GM12891 (cell line): ENCODE results near the gene INPPL1.

Source experiments
- DNase-seq: peaks from one replicate; pipeline ENCODE4 v3.0.0; 2011; ENCODE audit warnings: low spot score; ENCODE audit not compliant: insufficient read length
- FAIRE-seq: peaks from 2 replicates; lab custom pipeline; 2011; peaks lifted over from hg19 to GRCh38; lab: Jason Lieb, UNC
- PAX5 ChIP-seq: IDR thresholded peaks from 2 replicates; pipeline ENCODE4 v1.6.1; 2011; ENCODE audit warnings: low read length, moderate library complexity, mild to moderate bottlenecking; ENCODE audit not compliant: insufficient read depth, severe bottlenecking
- POLR2A ChIP-seq: IDR thresholded peaks from 2 replicates; pipeline ENCODE4 v1.6.1; 2011; ENCODE audit warnings: low read depth, low read length, control low read depth
- POLR2AphosphoS5 ChIP-seq: IDR thresholded peaks from 2 replicates; pipeline ENCODE4 v1.6.1; 2011; ENCODE audit warnings: low read depth, low read length, control low read depth
- POU2F2 ChIP-seq: IDR thresholded peaks from 2 replicates; pipeline ENCODE4 v1.6.1; 2011; ENCODE audit warnings: low read depth, mild to moderate bottlenecking, control low read depth, low read length, moderate library complexity
- SPI1 ChIP-seq: IDR thresholded peaks from 2 replicates; pipeline ENCODE4 v1.6.1; 2011; ENCODE audit warnings: low read depth, low read length, control low read depth
- TAF1 ChIP-seq: IDR thresholded peaks from 2 replicates; pipeline ENCODE4 v1.6.1; 2011; ENCODE audit warnings: low read depth, low read length, control low read depth

Gene INPPL1

DNA sequence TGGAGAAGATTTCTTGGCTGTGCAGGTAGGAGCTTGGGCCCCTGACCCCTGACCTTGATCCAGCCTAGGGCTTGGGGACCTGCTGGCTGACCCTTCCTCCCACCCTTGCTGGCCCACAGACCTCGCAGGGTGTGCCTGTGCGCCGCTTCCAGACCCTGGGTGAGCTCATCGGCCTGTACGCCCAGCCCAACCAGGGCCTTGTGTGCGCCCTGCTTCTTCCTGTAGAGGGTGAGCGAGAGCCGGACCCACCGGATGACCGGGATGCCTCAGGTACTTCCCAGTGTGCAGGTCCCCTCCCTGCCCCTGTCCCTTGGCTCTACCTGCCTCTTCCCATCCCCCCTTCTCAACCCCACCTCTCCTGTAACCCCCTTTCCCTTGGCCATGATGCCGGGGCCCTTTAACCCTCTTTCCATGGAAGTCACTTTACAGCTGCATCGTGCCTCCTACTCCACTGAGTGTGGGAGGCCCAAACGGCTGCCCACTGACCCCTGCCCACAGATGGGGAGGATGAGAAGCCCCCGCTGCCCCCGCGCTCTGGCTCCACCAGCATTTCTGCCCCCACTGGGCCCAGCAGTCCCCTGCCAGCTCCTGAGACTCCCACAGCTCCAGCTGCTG is 3.8 kb downstream of the INPPL1 start:
- FAIRE-seq (no peak), DNase-seq (no peak)
- no peak; the same call in 1 of the 2 replicates for TF ChIP-seq POLR2AphosphoS5
- no peak for TF ChIP-seq SPI1
- TF ChIP-seq POU2F2: no peak
- no peak for TF ChIP-seq TAF1
- TF ChIP-seq POLR2A: no peak
- TF ChIP-seq PAX5: no peak

DNA sequence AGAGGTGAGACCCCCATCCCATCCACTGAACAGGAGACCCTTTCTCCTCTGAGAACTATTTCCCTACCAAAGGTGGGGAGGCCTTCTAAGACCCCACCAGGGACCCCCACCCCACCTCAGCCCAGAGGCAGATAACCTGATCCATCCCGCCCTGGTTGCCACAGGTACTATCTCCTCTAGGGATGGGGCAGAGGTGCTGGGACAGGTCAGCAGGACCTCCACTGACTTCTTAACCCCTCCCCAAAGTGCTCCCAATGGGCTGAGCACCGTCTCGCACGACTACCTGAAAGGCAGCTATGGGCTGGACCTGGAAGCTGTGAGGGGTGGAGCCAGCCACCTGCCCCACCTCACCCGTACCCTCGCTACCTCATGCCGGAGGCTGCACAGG is 4.3 kb downstream of the INPPL1 start:
- TF ChIP-seq TAF1 (no peak), PAX5 (no peak), SPI1 (no peak), POLR2A (no peak), POU2F2 (no peak), POLR2AphosphoS5 (no peak)
- DNase-seq: no peak
- FAIRE-seq: no peak

DNA sequence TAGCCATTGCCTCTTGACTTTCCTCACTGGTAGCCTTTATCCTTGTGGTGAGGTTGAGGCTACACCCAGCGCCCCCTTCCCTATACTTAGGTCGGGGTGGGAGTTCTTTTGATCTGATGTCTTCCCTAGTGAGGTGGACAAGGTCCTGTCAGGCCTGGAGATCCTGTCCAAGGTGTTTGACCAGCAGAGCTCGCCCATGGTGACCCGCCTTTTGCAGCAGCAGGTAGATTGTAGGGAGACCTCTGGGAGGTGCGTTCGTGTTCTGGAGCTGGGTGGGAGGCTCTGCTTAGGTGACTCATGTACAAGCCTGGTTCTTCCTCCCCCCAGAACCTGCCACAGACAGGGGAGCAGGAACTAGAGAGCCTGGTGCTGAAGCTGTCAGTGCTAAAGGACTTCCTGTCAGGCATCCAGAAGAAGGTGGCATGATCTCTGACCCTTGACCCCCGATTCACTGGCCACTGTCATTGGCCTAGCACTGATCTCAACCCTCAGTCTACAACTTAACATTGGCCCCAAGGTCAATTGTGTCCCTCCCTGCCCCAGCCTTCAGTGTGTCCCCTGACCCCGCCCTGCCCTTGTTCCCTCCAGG is 4.9 kb downstream of the INPPL1 start:
- no peak for FAIRE-seq
- DNase-seq: no peak
- TF ChIP-seq POU2F2: no peak
- no peak for TF ChIP-seq TAF1
- TF ChIP-seq SPI1: no peak
- TF ChIP-seq PAX5: no peak
- TF ChIP-seq POLR2A: no peak

DNA sequence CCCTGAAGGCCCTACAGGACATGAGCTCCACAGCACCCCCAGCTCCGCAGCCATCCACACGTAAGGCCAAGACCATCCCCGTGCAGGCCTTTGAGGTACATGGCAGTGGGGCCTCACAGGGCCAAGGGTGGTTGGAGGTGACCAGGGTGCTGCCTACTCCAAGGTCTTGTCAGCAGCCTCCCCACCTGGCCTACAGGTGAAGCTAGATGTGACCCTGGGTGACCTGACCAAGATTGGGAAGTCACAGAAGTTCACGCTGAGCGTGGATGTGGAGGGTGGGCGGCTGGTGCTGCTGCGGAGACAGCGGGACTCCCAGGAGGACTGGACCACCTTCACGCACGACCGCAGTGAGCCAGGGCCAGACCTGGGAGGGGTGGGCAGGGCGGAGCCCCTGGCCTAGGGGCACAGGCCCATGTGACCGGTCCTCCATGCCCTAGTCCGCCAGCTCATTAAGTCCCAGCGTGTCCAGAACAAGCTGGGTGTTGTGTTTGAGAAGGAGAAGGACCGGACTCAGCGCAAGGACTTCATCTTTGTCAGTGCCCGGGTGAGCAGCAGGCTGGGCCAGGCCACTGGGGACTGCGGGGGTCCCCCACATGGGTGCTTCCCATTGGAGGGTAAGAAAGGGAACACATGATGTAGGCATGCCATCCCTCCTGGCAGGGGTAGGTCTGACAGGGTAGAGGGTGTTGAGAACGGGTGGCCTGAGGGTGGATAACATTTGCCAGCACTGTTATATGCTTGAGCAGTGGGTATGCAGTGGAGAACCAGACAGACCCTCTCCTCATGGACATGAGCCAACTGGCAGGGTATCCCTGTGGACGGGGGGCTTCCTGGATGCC is 5.6 kb downstream of the INPPL1 start:
- FAIRE-seq (no peak), DNase-seq (no peak)
- no peak for TF ChIP-seq SPI1
- no peak for TF ChIP-seq POLR2AphosphoS5
- no peak for TF ChIP-seq TAF1
- no peak for TF ChIP-seq POLR2A
- no peak for TF ChIP-seq POU2F2

DNA sequence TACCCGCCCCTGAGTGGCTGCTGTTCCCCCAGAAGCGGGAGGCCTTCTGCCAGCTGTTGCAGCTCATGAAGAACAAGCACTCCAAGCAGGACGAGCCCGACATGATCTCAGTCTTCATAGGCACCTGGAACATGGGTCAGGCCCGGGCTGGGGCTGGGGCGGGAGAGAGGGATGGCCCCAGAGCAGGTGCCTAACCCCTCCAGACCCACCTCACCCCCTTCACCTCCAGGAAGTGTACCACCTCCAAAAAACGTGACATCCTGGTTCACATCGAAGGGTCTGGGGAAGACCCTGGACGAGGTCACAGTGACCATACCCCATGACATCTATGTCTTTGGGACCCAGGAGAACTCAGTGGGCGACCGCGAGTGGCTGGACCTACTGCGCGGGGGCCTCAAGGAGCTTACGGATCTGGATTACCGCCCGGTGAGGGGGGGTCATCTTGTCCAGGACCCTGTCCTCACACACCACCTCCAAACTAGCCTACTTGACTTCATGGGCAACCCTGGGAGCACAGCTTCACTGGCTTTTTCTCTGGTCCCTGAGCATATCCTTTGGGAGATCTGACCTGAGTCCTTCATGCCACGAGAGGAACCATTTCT is 6.3 kb downstream of the INPPL1 start:
- FAIRE-seq (no peak), DNase-seq (no peak)
- TF ChIP-seq POLR2A: no peak; the same call in 1 of the 2 replicates
- no peak for TF ChIP-seq TAF1
- TF ChIP-seq POLR2AphosphoS5: no peak
- no peak for TF ChIP-seq POU2F2
- TF ChIP-seq PAX5: no peak
- TF ChIP-seq SPI1: no peak

DNA sequence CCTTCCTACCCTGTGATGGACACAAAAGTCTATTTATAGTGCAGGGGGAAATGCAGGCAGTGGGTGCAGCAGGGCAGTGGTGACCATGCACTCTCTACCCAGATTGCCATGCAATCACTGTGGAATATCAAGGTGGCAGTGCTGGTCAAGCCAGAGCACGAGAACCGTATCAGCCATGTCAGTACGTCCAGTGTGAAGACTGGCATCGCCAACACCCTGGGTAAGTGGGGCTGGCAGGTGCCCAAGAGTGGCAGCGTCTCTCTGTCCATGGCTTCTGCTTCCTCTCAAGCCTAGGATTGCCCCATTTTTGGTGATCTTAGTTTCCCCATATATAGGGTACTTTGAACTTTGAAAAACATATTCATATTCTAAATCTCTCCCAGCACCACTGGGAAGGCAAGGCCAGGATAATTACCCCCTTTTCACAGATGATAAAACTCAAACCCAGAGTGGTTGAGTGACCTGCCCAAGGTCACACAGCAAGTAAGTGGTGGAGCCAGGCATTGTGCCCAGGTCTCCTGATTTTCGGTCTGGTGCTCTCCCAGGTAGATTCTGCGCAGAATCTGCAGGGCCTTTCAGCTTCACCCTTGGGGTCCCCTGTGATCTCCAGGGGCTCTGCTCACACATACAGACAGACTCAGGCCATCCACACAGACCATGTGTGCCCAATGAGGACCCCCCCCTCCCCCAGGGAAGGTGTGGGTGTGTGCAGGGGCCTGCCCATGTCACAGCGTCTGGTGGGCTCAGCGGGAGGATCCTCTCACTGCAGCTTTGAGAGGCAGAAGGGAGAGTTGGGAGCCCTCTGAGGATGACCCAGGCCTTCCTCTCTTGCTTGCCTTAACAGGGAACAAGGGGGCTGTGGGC is 7.1 kb downstream of the INPPL1 start:
- no peak for DNase-seq
- FAIRE-seq: no peak
- TF ChIP-seq POLR2A (no peak), POU2F2 (no peak), PAX5 (no peak), SPI1 (no peak), TAF1 (no peak), POLR2AphosphoS5 (no peak)

DNA sequence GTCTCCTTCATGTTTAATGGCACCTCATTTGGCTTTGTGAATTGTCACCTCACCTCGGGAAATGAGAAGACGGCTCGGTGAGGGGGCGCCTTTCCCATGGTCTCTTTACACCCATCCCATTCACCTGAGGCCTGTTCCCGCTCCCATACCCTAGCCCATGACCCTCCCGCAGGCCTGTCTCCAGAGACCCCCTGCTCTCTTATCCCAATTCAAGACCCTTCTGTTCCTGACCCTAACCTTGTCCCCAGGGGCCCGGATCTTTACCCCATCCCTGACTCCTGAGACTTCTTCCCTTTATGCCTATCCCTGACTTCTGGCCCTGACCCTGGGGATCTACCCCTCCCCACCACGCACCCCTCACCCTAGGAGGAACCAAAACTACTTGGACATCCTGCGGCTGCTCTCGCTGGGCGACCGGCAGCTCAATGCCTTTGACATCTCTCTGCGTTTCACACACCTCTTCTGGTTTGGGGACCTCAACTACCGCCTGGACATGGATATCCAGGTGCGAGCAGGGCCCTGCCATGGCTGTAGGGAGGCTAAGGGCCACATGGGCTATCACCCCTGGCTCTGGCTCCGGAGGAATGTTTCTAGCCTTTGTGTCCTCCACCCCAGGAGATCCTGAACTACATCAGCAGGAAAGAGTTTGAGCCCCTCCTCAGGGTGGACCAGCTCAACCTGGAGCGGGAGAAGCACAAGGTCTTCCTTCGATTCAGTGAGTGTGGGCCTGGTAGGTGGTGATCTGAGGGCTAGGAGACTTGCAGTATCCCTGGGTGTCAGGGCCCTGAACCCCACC is 7.9 kb downstream of the INPPL1 start:
- no peak for FAIRE-seq
- DNase-seq: no peak
- no peak for TF ChIP-seq SPI1
- TF ChIP-seq POLR2AphosphoS5: no peak
- no peak for TF ChIP-seq TAF1
- TF ChIP-seq PAX5: no peak
- no peak for TF ChIP-seq POU2F2
- TF ChIP-seq POLR2A: no peak

DNA sequence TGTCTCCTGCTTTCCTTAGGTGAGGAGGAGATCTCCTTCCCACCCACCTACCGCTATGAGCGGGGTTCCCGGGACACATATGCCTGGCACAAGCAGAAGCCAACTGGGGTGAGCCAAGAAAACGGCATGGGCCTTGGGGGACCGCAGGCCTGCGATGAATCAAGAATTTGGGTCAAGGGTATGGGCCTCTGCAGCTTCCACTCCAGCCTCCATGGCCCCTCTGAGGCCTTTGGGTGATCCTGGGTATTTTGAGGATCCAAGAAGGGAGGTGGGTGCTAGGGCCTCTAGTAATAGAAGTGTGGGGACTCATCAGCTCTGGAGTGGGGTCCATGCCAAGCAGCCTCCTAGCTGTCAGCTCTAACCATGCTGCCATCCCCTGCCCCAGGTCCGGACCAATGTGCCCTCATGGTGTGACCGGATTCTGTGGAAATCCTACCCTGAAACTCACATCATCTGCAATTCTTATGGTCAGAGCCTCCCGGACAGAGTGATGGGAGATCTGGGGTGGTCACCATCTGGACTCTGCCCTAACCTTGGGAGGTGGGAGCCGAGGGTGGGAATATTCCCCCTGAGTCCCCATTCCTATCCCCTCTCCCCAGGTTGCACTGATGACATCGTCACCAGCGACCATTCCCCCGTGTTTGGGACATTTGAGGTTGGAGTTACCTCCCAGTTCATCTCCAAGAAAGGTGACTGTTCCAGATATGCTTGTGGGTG is 8.6 kb downstream of the INPPL1 start:
- TF ChIP-seq SPI1 (no peak), POU2F2 (no peak), PAX5 (no peak), TAF1 (no peak), POLR2AphosphoS5 (no peak), POLR2A (no peak)
- no peak for FAIRE-seq

More for the DNA sequence above, 8.6 kb downstream of the INPPL1 start:
- DNase-seq: no peak
